HG03521 (cell line): ENCODE data around the gene PCDHGA7.
"Not testable (repeated sequence)": the region's sequence is repeated elsewhere in the genome, so short reads cannot be mapped to it uniquely, and the experiment has no call there.

Experiments
- ATAC-seq: cut with Tn5 transposase; IDR thresholded peaks from one replicate; pipeline ENCODE4 v1.9.1; 2021; ENCODE audit warnings: mild to moderate bottlenecking, moderate library complexity; ENCODE audit not compliant: unreplicated experiment

PCDHGA7 gene

DNA sequence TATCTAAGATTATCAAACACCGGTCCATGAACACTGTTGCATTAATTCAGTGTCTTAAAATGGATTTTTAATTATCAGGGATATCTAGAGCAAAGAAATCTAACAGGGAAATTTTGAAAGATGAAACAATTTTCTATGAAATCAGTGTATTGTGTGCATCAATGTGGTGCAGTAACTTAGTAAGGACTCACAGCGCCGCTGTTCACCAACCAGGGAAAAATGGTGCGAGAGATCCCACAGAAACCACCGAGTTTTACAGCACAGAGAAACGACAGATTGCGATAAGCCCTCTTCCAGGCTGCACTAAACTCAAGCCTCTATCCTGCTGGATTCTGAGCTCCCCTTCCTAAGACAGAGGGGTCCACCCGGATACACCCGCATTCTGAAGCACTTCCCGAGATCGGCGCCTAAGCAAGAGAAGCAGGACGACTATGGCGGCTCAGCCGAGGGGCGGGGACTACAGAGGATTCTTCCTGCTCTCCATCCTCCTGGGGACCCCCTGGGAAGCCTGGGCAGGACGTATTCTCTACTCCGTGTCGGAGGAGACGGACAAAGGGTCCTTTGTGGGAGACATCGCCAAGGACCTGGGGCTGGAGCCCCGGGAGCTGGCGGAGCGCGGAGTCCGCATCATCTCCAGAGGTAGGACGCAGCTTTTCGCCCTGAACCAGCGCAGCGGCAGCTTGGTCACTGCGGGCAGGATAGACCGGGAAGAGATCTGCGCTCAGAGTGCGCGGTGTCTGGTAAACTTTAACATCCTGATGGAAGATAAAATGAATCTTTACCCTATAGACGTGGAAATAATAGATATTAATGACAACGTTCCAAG is at the start of gene PCDHGA7:
PCDHGA7 (plus strand) TSS at position 274 of the 826 bp plus-strand sequence; CDS start at position 432, 158 bp downstream.
- ATAC-seq: no peak

GRCh38 chr5:141338538-141339306 is 43.8 kb upstream of the PCDHGA7 start, which contains the start of gene PCDHGA2:
TSS of gene PCDHGA2 (plus strand) at chr5:141338760.
- no peak for ATAC-seq

- ATAC-seq: not testable (repeated sequence)
These were observed 41.7 kb upstream of the PCDHGA7 start for GRCh38 chr5:141340781-141341354.

GRCh38 chr5:141342773-141343172 is 39.8 kb upstream of the PCDHGA7 start:
- ATAC-seq: no peak

- ATAC-seq: no peak
These were observed 39.1 kb upstream of the PCDHGA7 start, which contains the start of gene PCDHGA3 for GRCh38 chr5:141343242-141343952. TSS of gene PCDHGA3 (plus strand) at chr5:141343829. CDS start at chr5:141344034, 205 bp downstream.

DNA sequence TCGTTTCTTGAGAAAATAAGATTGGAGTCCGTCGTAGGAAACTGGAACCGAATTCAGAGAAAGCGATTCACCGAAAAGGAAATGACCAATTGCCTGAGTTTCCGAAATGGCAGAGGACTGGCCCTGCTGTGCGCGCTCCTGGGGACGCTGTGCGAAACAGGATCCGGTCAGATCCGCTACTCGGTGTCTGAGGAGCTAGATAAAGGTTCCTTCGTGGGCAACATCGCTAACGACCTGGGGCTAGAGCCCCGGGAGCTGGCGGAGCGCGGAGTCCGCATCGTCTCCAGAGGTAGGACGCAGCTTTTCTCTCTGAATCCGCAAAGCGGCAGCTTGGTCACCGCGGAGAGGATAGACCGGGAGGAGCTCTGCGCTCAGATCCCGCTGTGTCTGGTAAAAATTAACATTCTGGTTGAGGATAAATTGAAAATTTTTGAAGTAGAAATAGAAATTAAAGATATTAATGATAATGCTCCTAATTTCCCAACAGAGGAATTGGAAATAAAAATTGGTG is 38.5 kb upstream of the PCDHGA7 start:
- ATAC-seq: no peak

DNA sequence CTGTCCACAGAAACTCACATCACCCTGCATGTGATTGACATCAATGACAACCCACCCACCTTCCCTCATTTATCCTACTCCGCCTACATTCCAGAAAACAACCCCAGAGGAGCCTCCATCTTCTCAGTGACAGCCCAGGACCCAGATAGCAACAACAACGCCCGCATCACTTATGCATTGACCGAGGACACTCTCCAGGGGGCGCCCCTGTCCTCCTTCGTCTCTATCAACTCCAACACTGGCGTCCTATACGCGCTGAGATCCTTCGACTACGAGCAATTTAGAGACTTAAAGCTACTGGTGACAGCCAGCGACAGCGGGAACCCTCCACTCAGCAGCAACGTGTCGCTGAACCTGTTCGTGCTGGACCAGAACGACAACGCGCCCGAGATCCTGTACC is 37.2 kb upstream of the PCDHGA7 start:
- ATAC-seq: no peak

DNA sequence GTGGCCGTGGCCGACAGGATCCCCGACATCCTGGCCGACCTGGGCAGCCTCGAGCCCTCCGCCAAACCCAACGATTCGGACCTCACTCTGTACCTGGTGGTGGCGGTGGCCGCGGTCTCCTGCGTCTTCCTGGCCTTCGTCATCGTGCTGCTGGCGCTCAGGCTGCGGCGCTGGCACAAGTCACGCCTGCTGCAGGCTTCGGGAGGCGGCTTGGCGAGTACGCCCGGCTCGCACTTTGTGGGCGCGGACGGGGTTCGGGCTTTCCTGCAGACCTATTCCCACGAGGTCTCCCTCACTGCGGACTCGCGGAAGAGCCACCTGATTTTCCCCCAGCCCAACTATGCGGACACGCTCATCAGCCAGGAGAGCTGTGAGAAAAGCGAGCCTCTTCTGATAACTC is 36.5 kb upstream of the PCDHGA7 start:
- ATAC-seq: not testable (repeated sequence)

- ATAC-seq: peak; percentile 88
These were observed 32.5 kb upstream of the PCDHGA7 start, which contains the start of gene PCDHGB1 for GRCh38 chr5:141349917-141350619. TSS of gene PCDHGB1 (plus strand) at chr5:141350099. CDS start at chr5:141350261, 162 bp downstream.

DNA sequence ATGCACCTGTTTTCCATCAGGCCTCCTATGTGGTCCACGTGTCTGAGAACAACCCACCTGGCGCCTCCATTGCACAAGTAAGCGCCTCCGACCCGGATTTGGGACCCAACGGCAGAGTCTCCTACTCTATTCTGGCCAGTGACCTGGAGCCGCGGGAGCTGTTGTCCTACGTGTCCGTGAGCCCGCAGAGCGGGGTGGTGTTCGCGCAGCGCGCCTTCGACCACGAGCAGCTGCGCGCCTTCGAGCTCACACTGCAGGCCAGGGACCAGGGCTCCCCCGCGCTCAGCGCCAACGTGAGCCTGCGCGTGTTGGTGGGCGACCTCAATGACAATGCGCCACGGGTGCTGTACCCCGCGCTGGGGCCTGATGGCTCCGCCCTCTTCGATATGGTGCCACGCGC is 31.0 kb upstream of the PCDHGA7 start:
- no peak for ATAC-seq

GRCh38 chr5:141354900-141355469 is 27.6 kb upstream of the PCDHGA7 start, which contains the start of gene PCDHGA4:
TSS of gene PCDHGA4 (plus strand) at chr5:141355021. CDS start at chr5:141355108, 87 bp downstream.
- ATAC-seq: no peak

DNA sequence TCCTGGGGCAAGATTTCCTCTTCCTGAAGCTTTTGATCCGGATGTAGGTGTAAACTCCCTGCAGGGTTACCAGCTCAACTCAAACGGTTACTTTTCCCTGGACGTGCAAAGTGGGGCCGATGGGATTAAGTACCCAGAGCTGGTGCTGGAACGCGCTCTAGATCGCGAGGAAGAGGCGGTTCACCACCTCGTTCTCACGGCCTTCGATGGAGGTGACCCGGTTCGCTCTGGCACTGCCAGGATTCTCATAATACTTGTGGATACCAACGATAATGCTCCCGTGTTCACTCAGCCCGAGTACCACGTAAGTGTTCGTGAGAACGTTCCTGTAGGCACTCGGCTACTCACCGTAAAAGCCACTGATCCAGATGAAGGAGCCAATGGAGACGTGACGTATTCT is 26.9 kb upstream of the PCDHGA7 start:
- no peak for ATAC-seq

DNA sequence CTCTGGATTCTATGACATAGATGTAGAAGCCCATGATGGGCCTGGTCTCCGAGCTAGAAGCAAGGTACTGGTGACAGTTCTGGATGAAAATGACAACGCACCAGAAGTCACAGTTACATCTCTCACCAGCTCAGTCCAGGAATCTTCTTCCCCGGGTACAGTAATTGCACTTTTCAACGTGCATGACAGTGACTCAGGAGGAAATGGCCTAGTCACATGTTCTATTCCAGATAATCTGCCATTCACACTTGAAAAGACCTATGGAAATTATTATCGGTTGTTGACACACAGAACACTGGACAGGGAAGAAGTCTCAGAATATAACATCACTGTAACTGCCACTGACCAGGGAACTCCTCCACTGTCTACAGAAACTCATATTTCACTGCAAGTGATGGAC is 26.4 kb upstream of the PCDHGA7 start:
- ATAC-seq: no peak

DNA sequence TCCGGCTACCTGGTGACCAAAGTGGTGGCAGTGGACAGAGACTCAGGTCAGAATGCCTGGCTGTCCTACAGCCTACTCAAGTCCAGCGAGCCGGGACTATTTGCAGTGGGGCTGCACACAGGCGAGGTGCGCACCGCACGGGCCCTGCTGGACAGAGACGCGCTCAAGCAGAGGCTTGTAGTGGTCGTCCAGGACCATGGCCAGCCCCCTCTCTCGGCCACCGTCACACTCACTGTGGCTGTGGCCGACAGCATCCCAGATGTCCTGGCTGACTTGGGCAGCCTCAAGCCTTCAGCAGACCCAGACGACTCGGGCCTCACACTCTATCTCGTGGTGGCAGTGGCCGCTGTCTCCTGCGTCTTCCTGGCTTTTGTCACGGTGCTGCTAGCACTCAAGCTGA is 25.6 kb upstream of the PCDHGA7 start:
- no peak for ATAC-seq

- no peak for ATAC-seq
These were observed 22.6 kb upstream of the PCDHGA7 start, which contains the start of gene PCDHGB2 for GRCh38 chr5:141359790-141360426. TSS of gene PCDHGB2 (plus strand) at chr5:141359994. CDS start at chr5:141360136, 142 bp downstream.

DNA sequence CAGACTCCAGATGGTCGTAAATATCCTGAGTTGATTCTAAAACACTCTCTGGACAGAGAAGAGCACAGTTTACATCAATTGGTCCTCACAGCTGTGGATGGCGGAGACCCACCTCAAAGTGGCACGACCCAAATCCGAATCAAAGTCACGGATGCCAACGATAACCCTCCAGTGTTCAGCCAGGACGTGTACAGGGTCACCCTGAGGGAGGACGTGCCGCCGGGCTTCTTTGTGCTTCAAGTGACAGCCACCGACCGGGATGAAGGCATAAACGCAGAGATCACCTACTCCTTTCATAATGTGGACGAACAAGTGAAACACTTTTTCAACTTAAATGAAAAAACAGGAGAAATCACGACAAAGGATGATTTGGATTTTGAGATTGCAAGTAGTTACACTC is 21.9 kb upstream of the PCDHGA7 start:
- ATAC-seq: no peak

- ATAC-seq: no peak
These were observed 19.8 kb upstream of the PCDHGA7 start for GRCh38 chr5:141362719-141363118.

GRCh38 chr5:141363952-141364660 is 18.4 kb upstream of the PCDHGA7 start, which contains the start of gene PCDHGA5:
TSS of gene PCDHGA5 (plus strand) at chr5:141364162. CDS start at chr5:141364331, 169 bp downstream.
- no peak for ATAC-seq
